ENCODE data around the gene ACOT7.

DNA sequence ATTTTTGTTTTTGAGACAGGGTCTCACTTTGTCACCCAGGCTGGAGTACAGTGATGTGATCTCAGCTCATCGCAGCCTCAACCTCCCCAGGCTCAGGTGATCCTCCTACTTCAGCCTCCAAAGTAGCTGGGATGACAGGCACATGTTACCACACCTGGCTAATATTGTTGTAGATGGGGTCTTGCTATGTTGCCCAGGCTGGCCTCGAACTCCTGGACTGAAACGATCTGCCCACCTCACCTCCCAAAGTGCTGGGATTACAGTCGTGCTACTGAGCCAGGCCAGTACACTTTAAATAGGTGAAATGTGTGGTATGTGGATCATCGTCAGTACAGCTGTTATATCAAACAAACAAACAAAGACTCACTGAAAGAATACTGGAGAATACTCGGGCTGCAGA, 97.7 kb downstream of the ACOT7 start:
- TF ChIP-seq, protein P1, sequence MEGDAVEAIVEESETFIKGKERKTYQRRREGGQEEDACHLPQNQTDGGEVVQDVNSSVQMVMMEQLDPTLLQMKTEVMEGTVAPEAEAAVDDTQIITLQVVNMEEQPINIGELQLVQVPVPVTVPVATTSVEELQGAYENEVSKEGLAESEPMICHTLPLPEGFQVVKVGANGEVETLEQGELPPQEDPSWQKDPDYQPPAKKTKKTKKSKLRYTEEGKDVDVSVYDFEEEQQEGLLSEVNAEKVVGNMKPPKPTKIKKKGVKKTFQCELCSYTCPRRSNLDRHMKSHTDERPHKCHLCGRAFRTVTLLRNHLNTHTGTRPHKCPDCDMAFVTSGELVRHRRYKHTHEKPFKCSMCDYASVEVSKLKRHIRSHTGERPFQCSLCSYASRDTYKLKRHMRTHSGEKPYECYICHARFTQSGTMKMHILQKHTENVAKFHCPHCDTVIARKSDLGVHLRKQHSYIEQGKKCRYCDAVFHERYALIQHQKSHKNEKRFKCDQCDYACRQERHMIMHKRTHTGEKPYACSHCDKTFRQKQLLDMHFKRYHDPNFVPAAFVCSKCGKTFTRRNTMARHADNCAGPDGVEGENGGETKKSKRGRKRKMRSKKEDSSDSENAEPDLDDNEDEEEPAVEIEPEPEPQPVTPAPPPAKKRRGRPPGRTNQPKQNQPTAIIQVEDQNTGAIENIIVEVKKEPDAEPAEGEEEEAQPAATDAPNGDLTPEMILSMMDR (IDR thresholded peaks at IDR 0.05; ENCODE audit: insufficient read depth, low read length), result no peak
- TF ChIP-seq POLR2AphosphoS5 (IDR thresholded peaks at IDR 0.05; ENCODE audit: low read depth), result no peak
- no peak for TF ChIP-seq GABPA (IDR thresholded peaks at IDR 0.05; ENCODE audit: low read depth)

Measured in HL-60 (cell line).